ENCODE results near the gene OR56A3.

OR56A3 gene

GRCh38 chr11:5989203-5989602, 47.2 kb downstream of the OR56A3 start:
- DNase-seq (ENCODE audit: low spot score in 2 of 2): no peak
- H3K27me3 Mint-ChIP-seq: peaks cover 44% of the 10 kb centered on the region

DNA sequence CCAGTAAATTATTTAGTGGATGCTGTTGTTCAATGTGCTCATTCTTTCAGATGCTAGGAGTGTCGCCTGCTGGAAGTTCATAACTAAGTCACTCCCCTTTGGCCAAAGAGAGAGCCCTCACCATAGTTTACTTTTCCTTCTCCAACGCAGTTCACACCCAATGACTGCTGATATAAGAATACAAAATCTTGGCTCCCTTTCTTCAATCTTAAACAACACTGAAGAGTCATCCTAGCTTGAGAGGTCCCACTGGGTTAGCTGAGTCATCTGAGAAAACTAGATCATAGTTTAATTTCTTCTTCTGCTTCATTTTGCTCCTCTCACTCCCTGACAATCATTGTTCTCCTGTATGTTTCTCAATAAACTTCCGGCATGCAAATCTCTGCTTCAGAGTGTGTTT, 50.1 kb downstream of the OR56A3 start:
- Mint-ChIP-seq H3K36me3 (ENCODE audit: insufficient read depth) (no peaks in the 10 kb centered on the region), H3K9me3 (no peaks in the 10 kb centered on the region), H3K4me1 (no peaks in the 10 kb centered on the region), H3K27ac (ENCODE audit: low read depth) (no peak overlapping the region), H3K27me3 (peaks cover 39% of the 10 kb centered on the region), H3K4me3 (no peak overlapping the region)
- no peak for DNase-seq (ENCODE audit: low spot score in 2 of 2)
- no peak for ATAC-seq (replicated peaks; ENCODE audit: extremely low read depth, poor library complexity, severe bottlenecking)

More at GRCh38 chr11:5989203-5989602, 47.2 kb downstream of the OR56A3 start:
- Mint-ChIP-seq H3K27ac (ENCODE audit: low read depth) (no peak overlapping the region), H3K9me3 (no peaks in the 10 kb centered on the region), H3K4me1 (no peaks in the 10 kb centered on the region), H3K36me3 (ENCODE audit: insufficient read depth) (no peaks in the 10 kb centered on the region), H3K4me3 (no peak overlapping the region)
- no peak for ATAC-seq (replicated peaks; ENCODE audit: extremely low read depth, poor library complexity, severe bottlenecking)

GRCh38 chr11:5992604-5993251, 50.7 kb downstream of the OR56A3 start:
- no peaks in the 10 kb centered on the region for H3K9me3 Mint-ChIP-seq
- H3K4me1 Mint-ChIP-seq: no peaks in the 10 kb centered on the region
- DNase-seq (ENCODE audit: low spot score in 2 of 2): no peak
- no peak overlapping the region for H3K27ac Mint-ChIP-seq (ENCODE audit: low read depth)
- H3K27me3 Mint-ChIP-seq: peaks cover 44% of the 10 kb centered on the region
- ATAC-seq (replicated peaks; ENCODE audit: extremely low read depth, poor library complexity, severe bottlenecking): no peak
- no peak overlapping the region for H3K4me3 Mint-ChIP-seq
- no peaks in the 10 kb centered on the region for H3K36me3 Mint-ChIP-seq (ENCODE audit: insufficient read depth)

GRCh38 chr11:5994791-5995190, 52.7 kb downstream of the OR56A3 start:
- Mint-ChIP-seq H3K9me3 (peaks cover 4% of the 10 kb centered on the region), H3K4me1 (no peaks in the 10 kb centered on the region), H3K27ac (ENCODE audit: low read depth) (no peak overlapping the region), H3K36me3 (ENCODE audit: insufficient read depth) (no peaks in the 10 kb centered on the region), H3K27me3 (peaks cover 48% of the 10 kb centered on the region), H3K4me3 (no peak overlapping the region)
- ATAC-seq (replicated peaks; ENCODE audit: extremely low read depth, poor library complexity, severe bottlenecking) (no peak), DNase-seq (ENCODE audit: low spot score in 2 of 2) (no peak)
